ES-I3 (cell line): ENCODE data around the gene IRS2.
"Not testable (repeated sequence)": the region's sequence is repeated elsewhere in the genome, so short reads cannot be mapped to it uniquely, and the experiment has no call there.

ENCODE experiments used
- H3K36me3 ChIP-seq: 2 replicates; pipeline ENCODE4 v1.6.1; 2013; ENCODE audit warnings: mild to moderate bottlenecking, low read length, control low read depth, moderate library complexity; ENCODE audit not compliant: insufficient read depth
- H3K4me1 ChIP-seq: 2 replicates; pipeline ENCODE4 v1.6.1; 2013; ENCODE audit warnings: mild to moderate bottlenecking, control low read depth, low read length; ENCODE audit not compliant: insufficient read depth
- H3K9ac ChIP-seq: 2 replicates; pipeline ENCODE4 v1.6.1; 2013; ENCODE audit warnings: low read depth, mild to moderate bottlenecking, low read length, moderate library complexity
- H3K9me3 ChIP-seq: 2 replicates; pipeline ENCODE4 v1.6.1; 2013; ENCODE audit warnings: mild to moderate bottlenecking, low read length, moderate library complexity; ENCODE audit not compliant: control insufficient read depth, insufficient read depth

Gene IRS2, protein sequence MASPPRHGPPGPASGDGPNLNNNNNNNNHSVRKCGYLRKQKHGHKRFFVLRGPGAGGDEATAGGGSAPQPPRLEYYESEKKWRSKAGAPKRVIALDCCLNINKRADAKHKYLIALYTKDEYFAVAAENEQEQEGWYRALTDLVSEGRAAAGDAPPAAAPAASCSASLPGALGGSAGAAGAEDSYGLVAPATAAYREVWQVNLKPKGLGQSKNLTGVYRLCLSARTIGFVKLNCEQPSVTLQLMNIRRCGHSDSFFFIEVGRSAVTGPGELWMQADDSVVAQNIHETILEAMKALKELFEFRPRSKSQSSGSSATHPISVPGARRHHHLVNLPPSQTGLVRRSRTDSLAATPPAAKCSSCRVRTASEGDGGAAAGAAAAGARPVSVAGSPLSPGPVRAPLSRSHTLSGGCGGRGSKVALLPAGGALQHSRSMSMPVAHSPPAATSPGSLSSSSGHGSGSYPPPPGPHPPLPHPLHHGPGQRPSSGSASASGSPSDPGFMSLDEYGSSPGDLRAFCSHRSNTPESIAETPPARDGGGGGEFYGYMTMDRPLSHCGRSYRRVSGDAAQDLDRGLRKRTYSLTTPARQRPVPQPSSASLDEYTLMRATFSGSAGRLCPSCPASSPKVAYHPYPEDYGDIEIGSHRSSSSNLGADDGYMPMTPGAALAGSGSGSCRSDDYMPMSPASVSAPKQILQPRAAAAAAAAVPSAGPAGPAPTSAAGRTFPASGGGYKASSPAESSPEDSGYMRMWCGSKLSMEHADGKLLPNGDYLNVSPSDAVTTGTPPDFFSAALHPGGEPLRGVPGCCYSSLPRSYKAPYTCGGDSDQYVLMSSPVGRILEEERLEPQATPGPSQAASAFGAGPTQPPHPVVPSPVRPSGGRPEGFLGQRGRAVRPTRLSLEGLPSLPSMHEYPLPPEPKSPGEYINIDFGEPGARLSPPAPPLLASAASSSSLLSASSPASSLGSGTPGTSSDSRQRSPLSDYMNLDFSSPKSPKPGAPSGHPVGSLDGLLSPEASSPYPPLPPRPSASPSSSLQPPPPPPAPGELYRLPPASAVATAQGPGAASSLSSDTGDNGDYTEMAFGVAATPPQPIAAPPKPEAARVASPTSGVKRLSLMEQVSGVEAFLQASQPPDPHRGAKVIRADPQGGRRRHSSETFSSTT (N-terminal part only)

GRCh38 chr13:109786457-109787134, at the start of gene IRS2:
Gene IRS2, minus strand, starts transcription at chr13:109786583. Its CDS starts 530 bp downstream, at chr13:109786053.
- Histone ChIP-seq H3K36me3 (peaks cover 3% of the 10 kb centered on the region), H3K9ac (peak within 1 kb of the TSS; percentile 74), H3K9me3 (no peaks in the 10 kb centered on the region), H3K4me1 (0 out of 2 replicates have a peak, but pooled peaks cover 4% of the 10 kb centered on the region)

GRCh38 chr13:109834973-109835720, 48.8 kb upstream of the IRS2 start:
- Histone ChIP-seq H3K9ac (no peak overlapping the region), H3K9me3 (no peaks in the 10 kb centered on the region), H3K36me3 (no peaks in the 10 kb centered on the region), H3K4me1 (no peaks in the 10 kb centered on the region)

DNA sequence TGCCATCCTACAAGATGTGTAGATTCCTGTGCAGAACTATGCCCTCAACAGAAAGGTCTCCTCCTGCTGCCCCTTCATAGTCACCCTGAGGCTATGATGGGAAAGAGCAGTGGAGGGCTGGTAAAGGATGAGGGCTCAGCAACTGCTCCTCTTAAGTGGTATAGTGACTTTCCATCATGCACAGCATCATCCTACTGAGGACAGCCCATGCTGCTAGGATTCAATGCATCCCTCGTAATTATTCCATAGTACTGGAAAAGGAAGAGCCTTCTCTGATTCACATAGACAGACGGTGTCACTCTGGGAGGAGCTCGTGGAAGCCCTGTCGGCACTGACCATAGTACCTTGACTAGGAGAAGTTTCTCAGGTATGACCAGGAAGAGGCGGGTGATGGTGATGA, 47.6 kb upstream of the IRS2 start:
- no peak overlapping the region for H3K9ac ChIP-seq
- no peaks in the 10 kb centered on the region for H3K4me1 ChIP-seq
- H3K36me3 ChIP-seq, result no peaks in the 10 kb centered on the region
- H3K9me3 ChIP-seq, result peaks cover 3% of the 10 kb centered on the region; the same call in 1 of the 2 replicates

GRCh38 chr13:109833071-109833470, 46.7 kb upstream of the IRS2 start:
- no peaks in the 10 kb centered on the region for H3K4me1 ChIP-seq
- peaks cover 3% of the 10 kb centered on the region; the same call in 1 of the 2 replicates for H3K9me3 ChIP-seq
- H3K36me3 ChIP-seq, result no peaks in the 10 kb centered on the region
- H3K9ac ChIP-seq, result no peak overlapping the region

GRCh38 chr13:109828591-109829316, 42.4 kb upstream of the IRS2 start:
- not testable (repeated sequence) for H3K4me1 ChIP-seq, H3K9me3 ChIP-seq, H3K9ac ChIP-seq, H3K36me3 ChIP-seq

- peaks cover 11% of the 10 kb centered on the region for H3K4me1 ChIP-seq
- H3K9me3 ChIP-seq, H3K36me3 ChIP-seq, H3K9ac ChIP-seq: not testable (repeated sequence)
Observed at GRCh38 chr13:109823201-109823600, 36.8 kb upstream of the IRS2 start.

DNA sequence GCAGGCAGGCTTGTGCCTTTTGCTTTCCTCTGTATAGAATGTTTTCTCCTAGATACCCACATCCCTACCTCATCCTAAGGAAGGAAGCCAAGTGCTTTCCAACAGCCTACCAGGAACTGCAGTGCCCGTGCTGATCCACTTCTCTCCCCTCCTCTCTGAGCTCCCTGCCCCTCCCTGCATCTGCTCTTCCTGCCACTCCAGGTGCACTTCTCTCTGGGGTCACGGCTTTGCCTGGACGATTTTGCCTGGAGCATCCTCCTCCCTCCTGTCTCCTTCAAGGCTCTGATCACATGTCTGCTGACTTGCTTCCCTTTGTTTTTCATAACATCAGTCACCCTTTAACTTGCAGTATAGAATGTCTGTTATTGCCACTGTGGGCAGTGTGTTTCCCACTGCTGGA, 34.7 kb upstream of the IRS2 start:
- Histone ChIP-seq H3K4me1 (peaks cover 25% of the 10 kb centered on the region), H3K9ac (no peak overlapping the region), H3K36me3 (no peaks in the 10 kb centered on the region), H3K9me3 (no peaks in the 10 kb centered on the region)

DNA sequence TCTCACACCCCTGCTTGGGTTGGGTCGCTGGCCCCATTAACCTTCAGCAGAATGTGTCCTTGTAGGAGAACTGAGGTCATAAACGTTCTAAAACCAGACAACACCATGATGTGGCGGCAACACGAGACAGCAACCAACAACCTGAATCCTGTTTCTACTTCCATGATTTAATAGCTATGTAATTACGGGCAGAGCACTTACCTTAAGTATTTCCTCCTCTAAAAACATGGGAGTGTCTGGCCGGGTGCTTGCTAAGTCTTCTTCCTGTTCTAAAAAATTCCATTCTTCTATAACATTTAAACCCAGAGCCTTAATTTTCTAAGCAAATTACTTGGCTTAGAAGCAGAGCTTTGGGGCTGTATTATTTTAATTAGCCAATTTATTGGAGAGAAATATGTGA, 33.5 kb upstream of the IRS2 start:
- H3K9me3 ChIP-seq, result no peaks in the 10 kb centered on the region
- H3K9ac ChIP-seq, result no peak overlapping the region
- no peaks in the 10 kb centered on the region for H3K36me3 ChIP-seq
- peaks cover 29% of the 10 kb centered on the region for H3K4me1 ChIP-seq

GRCh38 chr13:109818886-109819285, 32.5 kb upstream of the IRS2 start:
- H3K9ac ChIP-seq, result no peak overlapping the region
- peaks cover 29% of the 10 kb centered on the region for H3K4me1 ChIP-seq
- H3K9me3 ChIP-seq, result no peaks in the 10 kb centered on the region
- no peaks in the 10 kb centered on the region for H3K36me3 ChIP-seq

DNA sequence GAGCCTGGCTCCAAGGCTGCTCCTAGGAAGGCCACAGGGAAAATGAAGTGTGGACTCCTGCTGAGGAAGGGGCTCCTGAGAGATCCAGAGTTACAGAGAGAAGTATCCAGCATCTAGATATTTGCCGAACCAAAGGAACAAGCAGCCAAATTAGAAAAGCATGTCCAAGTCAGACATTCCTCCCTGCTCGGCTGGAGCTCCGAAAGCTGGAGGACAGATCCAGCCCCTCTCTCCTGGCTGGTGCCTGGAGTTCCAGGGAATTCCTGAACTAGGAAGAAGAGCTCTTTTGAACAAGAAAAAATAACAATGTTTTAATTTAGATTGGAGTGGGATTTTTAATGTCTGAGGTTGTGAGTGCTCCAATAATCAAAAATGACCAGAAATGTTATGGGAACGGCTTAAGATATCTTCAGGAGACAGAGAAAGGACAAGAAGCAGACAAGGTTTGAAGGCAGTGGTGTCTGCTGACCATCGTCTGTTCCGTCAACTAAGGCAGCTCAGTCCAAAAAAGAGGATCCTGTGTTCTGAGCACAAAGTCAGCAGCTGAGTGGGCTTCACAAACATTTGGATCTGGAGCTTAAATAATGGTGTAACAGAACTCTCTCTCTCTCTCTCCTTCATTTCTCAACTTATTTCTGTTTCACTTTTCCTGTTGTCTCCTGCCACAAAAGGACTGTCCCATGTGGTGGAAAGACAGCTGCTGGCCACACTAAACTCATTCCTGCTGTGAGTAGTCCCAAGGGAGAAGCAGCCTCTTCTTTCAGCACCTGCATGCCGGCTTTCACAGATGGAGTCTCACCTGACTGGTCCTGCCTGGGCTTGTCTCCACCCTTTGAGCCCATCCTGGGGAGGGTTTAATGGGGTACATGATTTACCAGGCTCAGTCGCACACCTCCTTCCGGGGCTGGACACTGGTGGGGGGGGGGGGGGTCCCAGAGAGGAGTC, 31.5 kb upstream of the IRS2 start:
- H3K4me1 ChIP-seq, result peaks cover 29% of the 10 kb centered on the region
- no peaks in the 10 kb centered on the region for H3K36me3 ChIP-seq
- H3K9ac ChIP-seq, result no peak overlapping the region
- H3K9me3 ChIP-seq, result no peaks in the 10 kb centered on the region

DNA sequence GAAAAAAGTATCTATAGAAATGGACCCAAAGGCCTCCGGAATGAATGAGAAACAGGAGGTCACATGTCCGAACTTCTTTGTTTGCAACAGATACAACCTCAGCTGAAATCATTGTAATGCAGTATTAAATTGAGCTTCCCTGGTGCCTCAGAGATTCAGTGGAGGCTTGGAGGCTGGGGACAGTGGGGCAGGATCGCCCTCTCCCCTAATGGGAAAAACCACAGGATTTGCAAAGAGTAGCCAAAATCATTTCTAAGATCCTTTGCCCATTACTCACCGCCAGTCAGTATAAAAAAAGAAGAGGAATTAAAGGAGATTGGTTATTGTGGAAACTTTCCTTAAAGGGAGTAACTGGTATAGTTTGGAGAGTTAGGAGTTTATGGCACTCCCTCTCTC, 30.4 kb upstream of the IRS2 start:
- H3K36me3 ChIP-seq, result no peaks in the 10 kb centered on the region
- peak overlapping the region; percentile 13; the same call in 1 of the 2 replicates for H3K9ac ChIP-seq
- peaks cover 29% of the 10 kb centered on the region for H3K4me1 ChIP-seq
- H3K9me3 ChIP-seq, result no peaks in the 10 kb centered on the region

- H3K9me3 ChIP-seq, result no peaks in the 10 kb centered on the region
Observed at GRCh38 chr13:109816112-109816807, 29.9 kb upstream of the IRS2 start.

More at GRCh38 chr13:109816112-109816807, 29.9 kb upstream of the IRS2 start:
- H3K36me3 ChIP-seq, result no peaks in the 10 kb centered on the region
- H3K4me1 ChIP-seq, result peaks cover 28% of the 10 kb centered on the region
- no peak overlapping the region for H3K9ac ChIP-seq
